A673 (cell line): ENCODE results near the gene PTPN12.

ENCODE experiments used
- CTCF ChIP-seq: fragments of 300-800, 200-600 bp; sonication (generic); conservative IDR thresholded peaks from 2 replicates; pipeline ENCODE4 v1.5.1; 2017; ENCODE audit warnings: low read depth, mild to moderate bottlenecking, antibody characterized with exemption, low read length, moderate library complexity, mixed read lengths
- EZH2 ChIP-seq: fragments of 200-600 bp; sonication (generic); IDR thresholded peaks from 2 replicates; pipeline ENCODE4 v1.6.1; 2017; ENCODE audit warnings: borderline replicate concordance, low read depth, mild to moderate bottlenecking, mixed read lengths, antibody characterized with exemption, low read length; ENCODE audit not compliant: poor library complexity, severe bottlenecking

- TF ChIP-seq CTCF (no peak), EZH2 (no peak)
These were observed 92.7 kb downstream of the PTPN12 start for GRCh38 chr7:77629797-77630196.
